ENCODE results near the gene NAA38.

- TF ChIP-seq EZH2 (IDR thresholded peaks at IDR 0.05) = no peak
- no peak for TF ChIP-seq POLR2AphosphoS5 (IDR thresholded peaks at IDR 0.05; ENCODE audit: borderline replicate concordance, low read depth, low read length)
- TF ChIP-seq FOXP2 (optimal IDR thresholded peaks at IDR 0.05; ENCODE audit: control extremely low read depth, extremely low read length, insufficient read depth) = no peak
Observed at GRCh38 chr17:7848131-7848579, 9.2 kb downstream of the NAA38 start.
